Measurements from ENCODE around the gene PCP2. TPM values are rescaled to one million over a fixed set of nuclear protein-coding genes. Genes with fewer than 3 reads are reported as not detected.

Gene PCP2
- total RNA-seq, 1 experiment from 2014 or later, result not detected

DNA sequence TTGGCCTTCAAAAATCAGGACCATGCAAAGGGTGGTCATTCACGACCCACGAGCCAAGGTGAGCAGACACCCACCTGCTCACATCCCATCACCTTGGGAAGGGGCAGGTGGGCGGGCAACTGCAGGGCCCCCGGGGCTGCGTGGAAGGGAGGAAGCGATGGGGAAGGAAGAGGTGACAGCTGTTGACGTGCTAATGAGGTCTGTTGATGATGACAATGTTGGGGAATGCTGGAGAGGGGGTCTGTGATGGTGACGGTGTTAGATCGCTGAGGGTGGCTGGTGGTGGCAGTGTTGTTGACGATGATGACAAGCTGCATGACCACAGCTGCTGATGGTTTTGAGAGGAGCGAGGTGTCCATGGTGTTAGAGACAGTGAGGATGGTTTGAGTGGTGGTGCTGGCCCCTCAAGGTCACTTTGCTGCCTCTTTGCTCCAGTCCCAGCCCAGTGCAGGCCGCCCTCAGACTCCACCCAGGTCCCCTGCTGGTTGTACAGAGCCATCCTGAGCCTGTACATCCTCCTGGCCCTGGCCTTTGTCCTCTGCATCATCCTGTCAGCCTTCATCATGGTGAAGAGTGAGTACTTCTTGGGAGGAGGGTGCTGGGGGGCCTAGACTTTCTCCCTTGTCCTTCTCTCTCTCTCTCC lies 44.3 kb upstream of the PCP2 start:
- no peak overlapping the region for H4K91ac ChIP-seq (ENCODE audit: insufficient read length, low read depth, low read length)
- no peak overlapping the region for H3K23ac ChIP-seq (ENCODE audit: insufficient read length, low read depth, low read length)
- H3K4me1 ChIP-seq (ENCODE audit: insufficient read depth, low read length), result no peaks in the 10 kb centered on the region
- no peak overlapping the region for H3K4me2 ChIP-seq (ENCODE audit: insufficient read depth, insufficient read length, low read length)
- no peaks in the 10 kb centered on the region for H3K79me1 ChIP-seq (ENCODE audit: insufficient read depth, low read depth, low read length, poor library complexity, severe bottlenecking)
- peak overlapping the region in 1 of 3 experiments; percentile 49; a peak in 1 of 7 replicates for H3K27ac Mint-ChIP-seq
- no peak overlapping the region for H2BK15ac ChIP-seq (ENCODE audit: low read depth, low read length)
- no peak overlapping the region for H2BK20ac ChIP-seq (ENCODE audit: low read depth, low read length, poor library complexity, severe bottlenecking)
- no peak overlapping the region for H4K8ac ChIP-seq (replicated peaks; ENCODE audit: insufficient read length, low read depth, low read length)
- H3K18ac ChIP-seq (ENCODE audit: insufficient read length, low read depth, low read length), result no peak overlapping the region
- no peak overlapping the region for H3K27ac ChIP-seq (ENCODE audit: insufficient read length, low read depth, low read length)
- peaks cover 7% of the 10 kb centered on the region for H3K23me2 ChIP-seq (ENCODE audit: insufficient read length, low read depth, low read length, poor library complexity, severe bottlenecking)
- no peak overlapping the region for H2AK5ac ChIP-seq (ENCODE audit: insufficient read length, low read length)
- peaks cover 0 to 4% of the 10 kb centered on the region in 2 experiments; a peak in 3 of 5 replicates for H3K9me3 Mint-ChIP-seq
- H3K9me3 ChIP-seq (ENCODE audit: control insufficient read depth, low read depth, low read length), result no peaks in the 10 kb centered on the region
- no peak overlapping the region for H2BK12ac ChIP-seq (ENCODE audit: insufficient read length, low read depth, low read length)
- H3K79me2 ChIP-seq (ENCODE audit: insufficient read depth, low read length), result no peaks in the 10 kb centered on the region
- H4K20me1 ChIP-seq (ENCODE audit: control insufficient read depth, insufficient read depth, insufficient read length), result no peaks in the 10 kb centered on the region
- WGBS (ENCODE audit: extremely low coverage, insufficient read length, low lambda C conversion rate), result no CpG with 5 or more reads among the region's 12 CpGs
- no peak overlapping the region for H3T11ph ChIP-seq (ENCODE audit: low read length)
- no peak overlapping the region for H3K4me3 Mint-ChIP-seq
- H3K56ac ChIP-seq (ENCODE audit: insufficient read length, low read depth, low read length), result no peak overlapping the region
- no peak overlapping the region for H2BK120ac ChIP-seq (ENCODE audit: low read depth, low read length, poor library complexity, severe bottlenecking)
- peaks cover 10 to 22% of the 10 kb centered on the region in 2 experiments for H3K4me1 Mint-ChIP-seq
- H3K4ac ChIP-seq (ENCODE audit: low read depth, low read length), result no peak overlapping the region
- TF ChIP-seq, protein P1, sequence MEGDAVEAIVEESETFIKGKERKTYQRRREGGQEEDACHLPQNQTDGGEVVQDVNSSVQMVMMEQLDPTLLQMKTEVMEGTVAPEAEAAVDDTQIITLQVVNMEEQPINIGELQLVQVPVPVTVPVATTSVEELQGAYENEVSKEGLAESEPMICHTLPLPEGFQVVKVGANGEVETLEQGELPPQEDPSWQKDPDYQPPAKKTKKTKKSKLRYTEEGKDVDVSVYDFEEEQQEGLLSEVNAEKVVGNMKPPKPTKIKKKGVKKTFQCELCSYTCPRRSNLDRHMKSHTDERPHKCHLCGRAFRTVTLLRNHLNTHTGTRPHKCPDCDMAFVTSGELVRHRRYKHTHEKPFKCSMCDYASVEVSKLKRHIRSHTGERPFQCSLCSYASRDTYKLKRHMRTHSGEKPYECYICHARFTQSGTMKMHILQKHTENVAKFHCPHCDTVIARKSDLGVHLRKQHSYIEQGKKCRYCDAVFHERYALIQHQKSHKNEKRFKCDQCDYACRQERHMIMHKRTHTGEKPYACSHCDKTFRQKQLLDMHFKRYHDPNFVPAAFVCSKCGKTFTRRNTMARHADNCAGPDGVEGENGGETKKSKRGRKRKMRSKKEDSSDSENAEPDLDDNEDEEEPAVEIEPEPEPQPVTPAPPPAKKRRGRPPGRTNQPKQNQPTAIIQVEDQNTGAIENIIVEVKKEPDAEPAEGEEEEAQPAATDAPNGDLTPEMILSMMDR (conservative IDR thresholded peaks at IDR 0.05), result no peak
- no peak overlapping the region for H3K14ac ChIP-seq (ENCODE audit: insufficient read depth, low read length)
- H3K27me3 Mint-ChIP-seq (ENCODE audit: low read depth), result peaks cover 62% of the 10 kb centered on the region
- H2AFZ ChIP-seq (ENCODE audit: low read length), result no peak overlapping the region
- H4K5ac ChIP-seq (ENCODE audit: insufficient read length, low read depth, low read length), result no peak overlapping the region
- no peak overlapping the region for H2BK5ac ChIP-seq (ENCODE audit: insufficient read length, low read length)
- H3K27me3 ChIP-seq (ENCODE audit: insufficient read depth, low read length), result no peaks in the 10 kb centered on the region
- no peak for DNase-seq
- H3K36me3 Mint-ChIP-seq (ENCODE audit: insufficient read depth in 1 of 3, low read depth in 3 of 3), result peaks cover 4 to 6% (median 5%) of the 10 kb centered on the region in 3 experiments
- H3K9ac ChIP-seq (ENCODE audit: extremely low read depth, insufficient read length, low read length), result no peak overlapping the region
